Effector CD4-positive, alpha-beta T cell (primary cell): Measurements from ENCODE around the gene LMF2.

Source experiments
- DNase-seq: peaks from one replicate; pipeline ENCODE4 v3.0.0-alpha.2; 2020

The LMF2 gene

GRCh38 chr22:50503475-50504145 lies 3.9 kb downstream of the LMF2 start:
- no peak for DNase-seq

- no peak for DNase-seq
Observed at GRCh38 chr22:50502628-50503474, 4.7 kb downstream of the LMF2 start.

DNA sequence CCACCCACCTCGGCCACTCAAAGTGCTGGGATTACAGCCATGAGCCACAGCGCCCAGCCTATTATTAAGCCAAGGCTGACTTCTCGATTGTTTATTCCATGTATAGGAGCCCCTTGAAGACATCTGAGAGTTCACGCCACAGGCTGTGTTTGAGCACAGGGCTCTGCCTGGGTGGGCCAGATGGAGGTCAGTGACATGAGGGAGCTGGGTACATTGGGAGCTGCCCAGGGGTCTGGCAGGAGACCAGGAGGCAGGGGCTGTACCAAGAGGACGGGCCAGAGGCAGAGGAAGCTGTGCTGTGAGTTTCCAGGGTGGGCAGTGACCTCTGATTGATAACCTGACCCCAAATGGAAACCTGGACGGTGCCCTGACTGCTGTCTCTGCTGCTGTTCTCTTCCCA lies 5.4 kb downstream of the LMF2 start:
- no peak for DNase-seq

- no peak for DNase-seq
Observed at GRCh38 chr22:50500452-50500851, 7.0 kb downstream of the LMF2 start.

- DNase-seq = peak; percentile 54
Observed at GRCh38 chr22:50498322-50498890, 9.1 kb downstream of the LMF2 start.

- no peak for DNase-seq
Observed at GRCh38 chr22:50497093-50497492, 10.4 kb downstream of the LMF2 start.

- no peak for DNase-seq
Observed at GRCh38 chr22:50490531-50491308, 16.8 kb downstream of the LMF2 start.

DNA sequence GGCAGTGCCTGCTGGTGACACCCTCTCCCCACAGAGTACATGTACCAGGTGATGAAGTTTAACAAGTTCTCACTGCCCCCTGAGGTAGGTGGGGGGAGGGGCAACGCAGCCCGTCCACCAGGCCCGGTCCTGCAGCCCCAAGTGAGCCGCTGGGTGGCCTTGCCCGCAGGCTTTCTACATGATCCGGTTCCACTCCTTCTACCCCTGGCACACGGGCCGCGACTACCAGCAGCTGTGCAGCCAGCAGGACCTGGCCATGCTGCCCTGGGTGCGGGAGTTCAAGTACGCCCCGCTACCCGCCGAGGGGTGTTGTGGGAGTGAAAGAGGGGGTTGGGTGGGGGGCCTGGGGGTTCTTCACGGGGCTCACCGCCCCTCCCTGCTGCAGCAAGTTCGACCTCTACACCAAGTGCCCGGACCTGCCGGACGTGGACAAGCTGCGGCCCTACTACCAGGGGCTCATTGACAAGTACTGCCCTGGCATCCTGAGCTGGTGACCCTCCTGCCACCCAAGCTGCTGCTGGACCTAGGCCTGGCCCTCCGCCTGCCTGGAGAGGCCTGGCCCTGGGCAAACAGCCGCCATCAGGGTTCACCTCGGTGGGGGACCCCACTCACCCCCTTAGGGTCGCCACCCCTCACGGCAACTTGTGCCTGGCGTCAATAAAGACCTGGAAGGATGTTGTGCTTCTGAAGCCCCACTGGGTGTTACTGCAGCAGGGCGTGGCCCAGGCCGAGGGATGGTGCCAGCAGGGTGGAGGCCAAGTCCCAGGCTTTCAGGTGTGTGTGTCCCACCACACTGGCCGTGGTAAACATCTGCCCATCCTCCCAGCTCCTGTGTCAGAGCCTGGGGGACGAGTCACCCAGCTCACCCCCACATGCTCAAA lies 17.9 kb downstream of the LMF2 start:
- DNase-seq = no peak

- DNase-seq = no peak
Observed at GRCh38 chr22:50488886-50489285, 18.6 kb downstream of the LMF2 start.

DNA sequence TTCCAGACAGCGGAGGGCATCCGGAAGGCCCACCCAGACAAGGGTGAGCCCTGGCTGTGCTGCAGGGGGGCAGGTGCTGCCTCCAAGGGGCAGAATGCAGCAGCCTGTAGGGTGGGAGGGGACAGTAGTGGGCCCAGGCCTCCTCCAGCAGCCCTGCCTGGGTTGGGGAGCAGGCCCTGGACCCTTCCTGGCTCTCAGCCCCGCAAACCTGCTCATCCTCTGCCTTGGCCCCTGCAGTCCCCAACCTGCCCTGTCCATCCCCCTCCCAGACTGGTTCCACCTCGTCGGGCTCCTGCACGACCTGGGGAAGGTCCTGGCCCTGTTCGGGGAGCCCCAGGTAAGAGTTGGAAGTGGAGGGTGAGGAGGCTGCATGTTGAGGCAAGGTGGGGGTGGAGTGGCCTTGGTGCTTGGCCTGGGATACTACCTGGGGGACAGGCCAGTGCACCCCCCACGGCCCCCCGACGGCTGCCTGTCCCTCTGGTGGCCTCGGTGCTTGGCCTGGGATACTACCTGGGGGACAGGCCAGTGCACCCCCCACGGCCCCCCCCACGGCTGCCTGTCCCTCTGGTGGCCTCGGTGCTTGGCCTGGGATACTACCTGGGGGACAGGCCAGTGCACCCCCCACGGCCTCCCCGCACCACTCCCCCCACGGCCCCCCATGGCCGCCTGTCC lies 19.4 kb downstream of the LMF2 start:
- DNase-seq = no peak

GRCh38 chr22:50487290-50488005 lies 20.1 kb downstream of the LMF2 start:
- DNase-seq = no peak

GRCh38 chr22:50486561-50487289 lies 20.8 kb downstream of the LMF2 start, which contains the start of gene MIOX:
Gene MIOX, plus strand, starts transcription at chr22:50486859. Its CDS starts 39 bp downstream, at chr22:50486898.
- DNase-seq = no peak

DNA sequence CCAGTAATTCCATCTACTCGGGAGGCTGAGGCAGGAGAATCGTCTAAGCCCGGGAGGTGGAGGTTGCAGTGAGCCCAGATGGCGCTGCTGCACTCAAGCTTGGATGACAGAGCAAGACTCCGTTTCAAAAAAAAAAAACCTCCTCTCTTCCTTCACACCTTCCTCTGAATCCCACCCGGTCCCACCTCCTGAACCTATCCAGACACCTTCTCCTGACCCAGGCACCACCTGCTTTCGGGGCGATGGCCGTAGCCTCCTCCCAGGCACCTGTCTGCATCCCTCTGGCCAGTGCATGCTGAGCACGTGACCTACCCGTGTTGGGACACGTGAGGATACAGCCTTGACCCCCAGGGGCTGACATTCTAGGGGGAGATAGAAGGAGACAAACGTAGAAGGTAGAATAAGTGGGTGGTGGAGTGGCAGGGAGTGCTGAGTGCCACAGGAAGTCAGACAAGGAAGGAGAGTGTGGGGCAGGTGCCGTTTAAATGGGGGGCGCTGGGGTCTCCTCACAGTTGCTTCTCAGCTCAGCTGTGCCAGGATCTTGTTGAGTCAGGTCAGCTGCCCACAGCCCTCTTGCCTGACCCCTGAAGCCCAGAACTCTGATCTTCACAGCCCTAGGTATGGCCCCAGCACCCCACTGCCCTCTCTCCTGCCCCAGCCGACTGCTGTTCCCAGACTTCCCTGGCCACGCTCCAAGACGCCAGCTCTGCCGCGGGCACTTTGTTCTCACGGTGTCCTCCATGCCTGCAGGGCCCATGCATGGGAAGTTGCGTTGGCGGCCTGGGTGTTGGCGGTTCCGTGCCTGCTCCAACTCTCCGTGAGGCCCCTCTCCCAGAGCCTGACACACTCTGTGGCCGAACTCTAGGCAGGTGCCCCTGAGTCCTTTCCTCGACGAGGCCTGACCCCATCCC lies 22.0 kb downstream of the LMF2 start:
- DNase-seq = no peak

GRCh38 chr22:50483977-50484853 lies 23.3 kb downstream of the LMF2 start:
- DNase-seq = no peak

DNA sequence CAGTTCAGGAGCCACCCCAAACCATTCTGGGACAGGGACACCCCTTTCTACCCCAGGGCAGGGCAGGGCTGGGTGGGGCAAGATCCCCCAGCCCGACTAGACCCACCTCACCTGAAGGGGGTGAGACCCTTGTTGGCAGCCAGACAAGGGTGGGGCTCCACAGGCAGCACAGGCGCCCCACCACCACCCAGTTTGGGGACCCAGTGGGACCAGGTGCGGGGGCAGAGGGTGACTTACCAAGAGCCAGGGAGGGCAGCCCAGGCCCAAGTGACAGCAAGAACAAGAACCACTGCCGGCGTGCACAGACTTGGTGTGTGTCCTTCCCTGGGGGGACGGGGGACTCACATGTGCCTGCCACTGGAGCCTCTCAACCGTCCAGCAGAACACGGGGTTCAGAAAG lies 23.9 kb downstream of the LMF2 start:
- no peak for DNase-seq

GRCh38 chr22:50483106-50483505 lies 24.4 kb downstream of the LMF2 start:
- DNase-seq = no peak
